Smooth muscle cell of the brain vasculature (primary cell): Measurements from ENCODE around the gene PDIA2.
"Not testable (repeated sequence)": the region's sequence is repeated elsewhere in the genome, so short reads cannot be mapped to it uniquely, and the experiment has no call there.

Source experiments
- DNase-seq: peaks from one replicate; pipeline ENCODE4 v3.0.0-alpha.2; 2012; ENCODE audit warnings: low read depth, low spot score

PDIA2 gene

GRCh38 chr16:263182-263774 is 19.7 kb upstream of the PDIA2 start:
- no peak for DNase-seq

- DNase-seq: no peak
Measured at GRCh38 chr16:263944-264343, 19.0 kb upstream of the PDIA2 start.

- DNase-seq: no peak
Measured at GRCh38 chr16:264440-264951, 18.5 kb upstream of the PDIA2 start.

GRCh38 chr16:265002-265529 is 17.9 kb upstream of the PDIA2 start:
- no peak for DNase-seq

- DNase-seq: no peak
Measured at GRCh38 chr16:265711-266110, 17.3 kb upstream of the PDIA2 start.

- no peak for DNase-seq
Measured at GRCh38 chr16:266258-267164, 16.5 kb upstream of the PDIA2 start.

- not testable (repeated sequence) for DNase-seq
Measured at GRCh38 chr16:267562-267961, 15.4 kb upstream of the PDIA2 start.

GRCh38 chr16:268141-269053 is 14.6 kb upstream of the PDIA2 start:
- no peak for DNase-seq

- DNase-seq: no peak
Measured at GRCh38 chr16:269061-269796, 13.7 kb upstream of the PDIA2 start.

GRCh38 chr16:270381-271255 is 12.3 kb upstream of the PDIA2 start:
- no peak for DNase-seq

- DNase-seq: no peak
Measured at GRCh38 chr16:272633-273546, 10.1 kb upstream of the PDIA2 start.

GRCh38 chr16:273547-274421 is 9.2 kb upstream of the PDIA2 start:
- DNase-seq: no peak

GRCh38 chr16:275041-275641 is 7.8 kb upstream of the PDIA2 start:
- DNase-seq: no peak

GRCh38 chr16:275786-276232 is 7.2 kb upstream of the PDIA2 start, which contains the start of gene RGS11:
TSS of gene RGS11 (minus strand) at chr16:275944. CDS start at chr16:275911, 33 bp downstream.
- no peak for DNase-seq

- no peak for DNase-seq
Measured at GRCh38 chr16:276426-277077, 6.4 kb upstream of the PDIA2 start.

GRCh38 chr16:278863-279366 is 4.0 kb upstream of the PDIA2 start:
- no peak for DNase-seq
